Loucy (cell line): Measurements from ENCODE around the gene KCNAB3.

ENCODE experiments used
- CTCF ChIP-seq: fragments of 200-600 bp; sonication (generic); conservative IDR thresholded peaks from 2 replicates; pipeline ENCODE4 v1.5.1; 2014; ENCODE audit warnings: mild to moderate bottlenecking, antibody characterized with exemption, low read length
- EZH2phosphoT487 ChIP-seq: fragments of 200-600 bp; IDR thresholded peaks from 2 replicates; pipeline ENCODE4 v1.6.1; 2018; ENCODE audit warnings: antibody characterized with exemption, mild to moderate bottlenecking, moderate library complexity, borderline replicate concordance

DNA sequence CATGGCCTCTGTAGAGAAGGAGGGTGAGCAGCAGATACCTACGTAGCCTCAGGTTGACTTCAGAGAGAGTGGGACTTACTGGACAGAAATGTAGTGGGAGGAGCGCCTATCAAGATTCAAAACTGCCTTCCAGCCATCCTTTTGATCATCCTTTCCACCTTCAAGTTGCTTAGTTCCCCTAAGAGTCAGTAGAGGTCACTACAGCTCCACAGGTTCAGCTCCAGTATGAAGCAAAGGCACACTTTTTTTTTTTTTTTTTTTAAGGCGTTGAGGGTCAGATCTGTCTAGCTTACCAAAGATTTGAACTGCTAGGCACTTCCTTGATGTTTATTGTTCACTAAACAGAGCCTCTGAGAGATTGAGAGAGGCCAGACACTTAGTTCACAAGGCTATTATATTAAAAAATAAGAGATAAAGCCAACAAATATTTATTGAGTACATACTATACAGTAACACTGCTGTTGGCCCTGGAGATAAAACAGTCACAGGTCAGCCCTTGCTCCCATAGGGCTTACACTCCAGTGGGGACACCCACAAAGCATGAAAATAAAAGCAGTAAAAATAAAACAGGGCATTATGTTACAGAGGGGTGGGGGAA lies 16.6 kb downstream of the KCNAB3 start:
- TF ChIP-seq CTCF (peak; percentile 89), EZH2phosphoT487 (no peak)
